BE2C (cell line): Measurements from ENCODE around the gene CCNY.

Source experiments
- DNase-seq: peaks from one replicate; pipeline ENCODE4 v3.0.0-alpha.2; 2020
- H3K27me3 ChIP-seq: fragments of 250-450 bp; sonication (Bioruptor Pico); 2 replicates; pipeline ENCODE4 v1.5.1; 2020; ENCODE audit warnings: mild to moderate bottlenecking
- H3K36me3 ChIP-seq: fragments of 250-450 bp; sonication (Bioruptor Pico); 2 replicates; pipeline ENCODE4 v1.5.1; 2020; ENCODE audit warnings: mild to moderate bottlenecking
- H3K4me1 ChIP-seq: fragments of 250-450 bp; sonication (Bioruptor Pico); 2 replicates; pipeline ENCODE4 v1.5.1; 2020
- H3K4me3 ChIP-seq: 2 replicates; pipeline ENCODE4 v1.5.1; 2011; ENCODE audit warnings: low read depth, low read length
- H3K9me3 ChIP-seq: fragments of 250-450 bp; sonication (Bioruptor Pico); 2 replicates; pipeline ENCODE4 v1.5.1; 2020
- CTCF ChIP-seq: IDR thresholded peaks from 2 replicates; pipeline ENCODE4 v1.5.1; 2012; ENCODE audit warnings: mild to moderate bottlenecking, low read depth, low read length

Gene CCNY

GRCh38 chr10:35382096-35382495, 45.8 kb downstream of the CCNY start:
- no peak for TF ChIP-seq CTCF
- Histone ChIP-seq H3K36me3 (no peaks in the 10 kb centered on the region), H3K9me3 (no peaks in the 10 kb centered on the region), H3K4me3 (no peak overlapping the region), H3K4me1 (peaks cover 11% of the 10 kb centered on the region), H3K27me3 (no peaks in the 10 kb centered on the region)
- DNase-seq: peak; percentile 17

DNA sequence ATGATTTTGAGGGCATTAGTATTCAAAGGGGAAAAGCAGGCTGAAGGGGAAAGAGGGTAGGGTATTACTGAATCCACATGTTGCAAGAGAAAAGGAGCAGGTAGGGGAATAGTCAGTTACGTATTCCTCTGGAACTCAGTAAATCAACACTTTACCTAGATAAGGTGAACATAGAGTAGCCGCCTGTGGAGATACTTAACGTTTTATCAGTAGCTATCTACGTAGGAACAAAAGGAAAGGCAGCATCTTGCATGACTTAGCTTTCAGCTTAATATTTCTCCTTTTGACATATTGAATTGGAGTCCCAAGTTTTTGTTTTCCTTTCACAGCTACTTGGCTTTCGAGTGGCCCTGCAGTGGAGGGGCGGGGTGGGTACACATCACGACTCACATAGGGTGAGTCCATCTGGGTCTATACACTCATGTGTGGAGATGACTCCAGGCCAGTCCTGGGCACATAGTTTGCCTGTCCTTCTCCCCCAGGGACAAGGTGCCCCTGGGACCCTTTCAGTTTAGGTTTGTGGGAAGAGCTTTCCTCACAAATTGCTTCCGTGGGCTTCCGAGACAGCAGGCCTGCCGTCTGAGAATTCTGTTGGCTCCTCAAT, 48.1 kb downstream of the CCNY start:
- Histone ChIP-seq H3K27me3 (no peaks in the 10 kb centered on the region), H3K9me3 (no peaks in the 10 kb centered on the region; the same call in 1 of the 2 replicates), H3K4me3 (no peak overlapping the region), H3K36me3 (no peaks in the 10 kb centered on the region), H3K4me1 (peaks cover 5% of the 10 kb centered on the region)
- TF ChIP-seq CTCF: no peak
- no peak for DNase-seq

DNA sequence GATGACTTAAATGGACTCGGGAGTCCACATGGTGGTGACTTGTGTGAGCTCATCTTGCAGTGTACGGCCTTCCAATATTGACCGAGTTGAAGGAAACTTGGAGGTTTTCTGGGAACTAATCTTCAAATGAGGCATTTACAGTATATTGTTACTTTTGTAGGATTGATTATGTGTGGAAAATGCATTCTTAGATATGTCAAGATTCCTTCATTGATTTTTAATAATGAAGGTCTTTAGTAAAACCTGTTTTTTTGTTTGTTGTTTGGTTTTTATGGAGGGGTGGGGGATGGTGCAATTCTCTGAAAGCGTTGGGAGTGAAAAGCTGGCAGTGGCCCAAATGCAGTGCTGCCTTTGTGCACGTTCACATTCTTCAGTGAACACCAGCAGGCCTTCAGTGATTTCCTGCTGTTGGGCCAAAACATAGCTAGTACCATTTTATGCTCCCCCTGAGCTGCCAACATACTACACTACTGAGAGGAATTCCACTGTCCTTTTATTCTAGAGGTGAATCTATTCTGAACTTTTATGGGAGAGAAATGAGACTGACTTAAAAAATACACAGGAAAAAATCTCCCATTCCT, 50.4 kb downstream of the CCNY start:
- H3K36me3 ChIP-seq: no peaks in the 10 kb centered on the region
- no peak overlapping the region for H3K4me3 ChIP-seq
- H3K9me3 ChIP-seq: peaks cover 2% of the 10 kb centered on the region
- peak; percentile 37 for DNase-seq
- H3K27me3 ChIP-seq: no peaks in the 10 kb centered on the region
- TF ChIP-seq CTCF: no peak
- peaks cover 5% of the 10 kb centered on the region for H3K4me1 ChIP-seq

GRCh38 chr10:35387768-35388167, 51.5 kb downstream of the CCNY start:
- H3K27me3 ChIP-seq: no peaks in the 10 kb centered on the region
- H3K9me3 ChIP-seq: peaks cover 2% of the 10 kb centered on the region
- no peak overlapping the region for H3K4me3 ChIP-seq
- peaks cover 5% of the 10 kb centered on the region for H3K4me1 ChIP-seq
- H3K36me3 ChIP-seq: no peaks in the 10 kb centered on the region
- no peak for DNase-seq
- TF ChIP-seq CTCF: no peak

- DNase-seq: no peak
- no peaks in the 10 kb centered on the region for H3K36me3 ChIP-seq
- peaks cover 2% of the 10 kb centered on the region for H3K9me3 ChIP-seq
- TF ChIP-seq CTCF: no peak
- no peaks in the 10 kb centered on the region for H3K27me3 ChIP-seq
- H3K4me3 ChIP-seq: no peak overlapping the region
- peaks cover 5% of the 10 kb centered on the region for H3K4me1 ChIP-seq
These were observed 51.9 kb downstream of the CCNY start for GRCh38 chr10:35388197-35388596.

GRCh38 chr10:35388682-35389081, 52.4 kb downstream of the CCNY start:
- H3K27me3 ChIP-seq: no peaks in the 10 kb centered on the region
- H3K9me3 ChIP-seq: peaks cover 2% of the 10 kb centered on the region
- no peaks in the 10 kb centered on the region for H3K36me3 ChIP-seq
- peaks cover 5% of the 10 kb centered on the region for H3K4me1 ChIP-seq
- no peak for TF ChIP-seq CTCF
- DNase-seq: no peak
- H3K4me3 ChIP-seq: no peak overlapping the region
